T-cell (primary cell): Measurements from ENCODE around the gene ZNF605. TPM values are rescaled to one million over a fixed set of nuclear protein-coding genes. Genes with fewer than 3 reads are reported as not detected.
"Not testable (repeated sequence)": the region's sequence is repeated elsewhere in the genome, so short reads cannot be mapped to it uniquely, and the experiment has no call there.

Experiments
- ATAC-seq, 4 experiments: fragments of 200-7000 bp in 3 of 4; fragments of 150-1000 bp in 1 of 4; cut with Tn5 transposase; replicated peaks in 1 of 4; 1 replicate in 3 of 4; 2 replicates in 1 of 4; pipeline ENCODE4 v1.10.0; 2021; ENCODE audit warnings: moderate library complexity in 3 of 4, mild to moderate bottlenecking in 2 of 4, moderate number of reproducible peaks in 1 of 4
- CTCF ChIA-PET, 2 donors: fragments of 300-600 bp; sonication (Branson Sonifier 250); formaldehyde crosslinking; loops; one replicate each; lab custom pipeline; 2022; ENCODE audit warnings: antibody characterized with exemption in 2 of 2; lab: Charles Lee
- POLR2A ChIA-PET, 2 donors: fragments of 300-600 bp; sonication (Branson Sonifier 250); formaldehyde crosslinking; loops; one replicate each; lab custom pipeline; 2022; ENCODE audit warnings: antibody characterized with exemption in 2 of 2; lab: Charles Lee
- DNase-seq, 35 experiments: peaks; one replicate each; pipeline versions ENCODE4 v3.0.0 to v3.0.0-alpha.2; 2013 to 2023
- H3K27ac ChIP-seq: one replicate; pipeline ENCODE4 v1.5.1; 2013; ENCODE audit warnings: low read length
- H3K27me3 ChIP-seq, 2 experiments: replicated peaks in 1 of 2; 1 replicate in 1 of 2; 2 replicates in 1 of 2; pipeline versions ENCODE4 v1.6.1 to v1.7.0; 2013; ENCODE audit warnings: low read length in 1 of 2, mixed read lengths in 1 of 2; ENCODE audit not compliant: control insufficient read depth in 2 of 2, insufficient read depth in 2 of 2; ENCODE audit errors: extremely low read depth in 1 of 2
- H3K36me3 ChIP-seq, 2 donors: 1 replicate in 1 of 2; 2 replicates in 1 of 2; pipeline versions ENCODE4 v1.6.1 to v1.7.0; 2013; ENCODE audit warnings: low read length in 1 of 2; ENCODE audit not compliant: control insufficient read depth in 2 of 2, insufficient read depth in 1 of 2; ENCODE audit errors: extremely low read depth in 1 of 2
- H3K4me1 ChIP-seq, 2 experiments: 1 replicate in 1 of 2; 2 replicates in 1 of 2; pipeline versions ENCODE4 v1.6.1 to v1.7.0; 2013; ENCODE audit warnings: low read length in 2 of 2, mixed read lengths in 1 of 2; ENCODE audit not compliant: insufficient read depth in 2 of 2, control insufficient read depth in 1 of 2; ENCODE audit errors: extremely low read depth in 1 of 2
- H3K4me3 ChIP-seq, 2 donors: 1 replicate in 1 of 2; 2 replicates in 1 of 2; pipeline versions ENCODE4 v1.5.1 to v1.7.0; 2013; ENCODE audit warnings: mild to moderate bottlenecking in 2 of 2, low read length in 1 of 2, moderate library complexity in 1 of 2; ENCODE audit not compliant: control insufficient read depth in 1 of 2; ENCODE audit errors: extremely low read depth in 1 of 2
- H3K9me3 ChIP-seq: 2 replicates; pipeline ENCODE4 v1.7.0; 2013
- H3K27ac Mint-ChIP-seq, 2 donors: one replicate each; pipeline ENCODE4 v1.8.0; 2020 to 2021; ENCODE audit warnings: mild to moderate bottlenecking in 2 of 2, mixed read lengths in 2 of 2
- H3K27me3 Mint-ChIP-seq, 2 donors: one replicate each; pipeline ENCODE4 v1.8.0; 2021 to 2022; ENCODE audit warnings: mixed read lengths in 2 of 2
- H3K36me3 Mint-ChIP-seq: one replicate; pipeline ENCODE4 v1.8.0; 2021; ENCODE audit warnings: mixed read lengths
- H3K4me1 Mint-ChIP-seq, 3 donors: one replicate each; pipeline ENCODE4 v1.8.0; 2020 to 2022; ENCODE audit warnings: mixed read lengths in 3 of 3, mild to moderate bottlenecking in 1 of 3
- H3K4me3 Mint-ChIP-seq, 3 donors: one replicate each; pipeline ENCODE4 v1.8.0; 2020 to 2022; ENCODE audit warnings: mild to moderate bottlenecking in 3 of 3, mixed read lengths in 3 of 3, moderate library complexity in 3 of 3
- H3K9me3 Mint-ChIP-seq, 3 donors: one replicate each; pipeline ENCODE4 v1.8.0; 2020 to 2022; ENCODE audit warnings: mixed read lengths in 3 of 3
- WGBS: methylation state at CpG from one replicate; pipeline ENCODE4 v1.1.5; 2013; ENCODE audit warnings: missing lambda C conversion rate; ENCODE audit not compliant: insufficient coverage; 5-methylcytosine and 5-hydroxymethylcytosine counted together
- total RNA-seq, 35 experiments: library from RNA in 6 of 35; stranded (reverse) in 6 of 35; fragments of 120-200 nt in 1 of 35; gene quantifications; one replicate each; pipeline versions ENCODE4 v1.2.1 to v1.2.4 and lab custom pipeline; 2013 to 2026

ZNF605 gene
- total RNA-seq, 5 donors from 2014 or later (not counting 1 experiment from before 2014, with no cell fraction given): 5.1 to 13.1 (median 12.1) TPM

GRCh38 chr12:132921685-132922084, 34.4 kb downstream of the ZNF605 start:
- H3K4me1 ChIP-seq: no peaks in the 10 kb centered on the region
- WGBS: 87% methylated on average over 9 of the region's 9 CpGs
- H3K9me3 ChIP-seq: peaks cover 35% of the 10 kb centered on the region
- H3K27ac Mint-ChIP-seq: no peak overlapping the region
- H3K27me3 Mint-ChIP-seq: no peaks in the 10 kb centered on the region
- CTCF ChIA-PET: no interaction called here
- H3K27ac ChIP-seq: no peak overlapping the region
- H3K27me3 ChIP-seq: no peaks in the 10 kb centered on the region
- H3K36me3 Mint-ChIP-seq: peaks cover 54% of the 10 kb centered on the region
- H3K36me3 ChIP-seq: no peaks in the 10 kb centered on the region
- POLR2A ChIA-PET: no interaction called here
- H3K4me1 Mint-ChIP-seq: no peaks in the 10 kb centered on the region
- no peak overlapping the region for H3K4me3 Mint-ChIP-seq
- no peak overlapping the region for H3K4me3 ChIP-seq
- peaks cover 23 to 62% (median 60%) of the 10 kb centered on the region in 3 donors for H3K9me3 Mint-ChIP-seq
- DNase-seq: no peak
- ATAC-seq: no peak

GRCh38 chr12:132918680-132919079, 37.4 kb downstream of the ZNF605 start:
- Mint-ChIP-seq H3K27ac (no peak overlapping the region), H3K4me3 (no peak overlapping the region), H3K4me1 (no peaks in the 10 kb centered on the region), H3K9me3 (peaks cover 11 to 54% (median 49%) of the 10 kb centered on the region in 3 donors), H3K36me3 (peaks cover 41% of the 10 kb centered on the region), H3K27me3 (no peaks in the 10 kb centered on the region)
- Histone ChIP-seq H3K9me3 (peaks cover 11% of the 10 kb centered on the region), H3K4me3 (no peak overlapping the region), H3K27me3 (no peaks in the 10 kb centered on the region), H3K36me3 (no peaks in the 10 kb centered on the region), H3K27ac (no peak overlapping the region), H3K4me1 (no peaks in the 10 kb centered on the region)
- CTCF ChIA-PET: no interaction called here
- POLR2A ChIA-PET: interaction anchor here in 1 of 2 donors (0.5 kb wide), 1 partner anchor 68 kb away, joined by 3 read pairs; no protein-coding TSS in a partner anchor
- ATAC-seq (no peak), DNase-seq (no peak)
- WGBS: 98% methylated on average over 4 of the region's 6 CpGs

GRCh38 chr12:132909030-132909368, 47.1 kb downstream of the ZNF605 start:
- Histone ChIP-seq H3K4me3 (peak overlapping the region; percentile 77 to 96), H3K36me3 (no peaks in the 10 kb centered on the region), H3K27me3 (peaks cover 0 to 9% of the 10 kb centered on the region in 2 experiments), H3K27ac (peak overlapping the region; percentile 97), H3K4me1 (peaks cover 13 to 31% of the 10 kb centered on the region in 2 experiments), H3K9me3 (no peaks in the 10 kb centered on the region)
- Mint-ChIP-seq H3K36me3 (peaks cover 12% of the 10 kb centered on the region), H3K27me3 (no peaks in the 10 kb centered on the region), H3K4me3 (peak overlapping the region; percentile 82 to 95 (median 91)), H3K4me1 (peaks cover 17 to 24% (median 22%) of the 10 kb centered on the region in 3 donors), H3K27ac (peak overlapping the region; percentile 94 to 97), H3K9me3 (peaks cover 4 to 19% (median 14%) of the 10 kb centered on the region in 3 donors)
- peak in 2 of 35 experiments; percentile 55 to 65 for DNase-seq
- WGBS: 10% methylated on average over 13 of the region's 22 CpGs
- ATAC-seq: no peak
- ChIA-PET CTCF (interaction anchor here in 1 of 2 donors (0.7 kb wide), 1 partner anchor 137 kb away, joined by 3 read pairs; no protein-coding TSS in a partner anchor), POLR2A (interaction anchor here (1.0 to 1.5 kb wide), 2 partner anchors 21 to 81 kb away, joined by 3 to 4 read pairs; partner anchors contain the start of genes CHFR (in 1 of the 2) and GOLGA3 (in 1 of the 2))

GRCh38 chr12:132908145-132909029, 47.7 kb downstream of the ZNF605 start:
- 1% methylated on average over 85 of the region's 85 CpGs for WGBS
- no peaks in the 10 kb centered on the region for H3K27me3 Mint-ChIP-seq
- ChIA-PET POLR2A (interaction anchor here (1.0 to 1.5 kb wide), 2 partner anchors 21 to 80 kb away, joined by 3 to 4 read pairs; partner anchors contain the start of genes CHFR (in 1 of the 2) and GOLGA3 (in 1 of the 2)), CTCF (interaction anchor here (0.7 to 1.0 kb wide), 2 partner anchors 21 to 136 kb away, joined by 3 to 4 read pairs; partner anchors contain the start of gene CHFR (in 1 of the 2))
- H3K4me3 ChIP-seq: peak overlapping the region; percentile 77 to 96
- H3K36me3 ChIP-seq: no peaks in the 10 kb centered on the region
- peak; percentile 92 to 95 (median 94) for ATAC-seq
- peaks cover 0 to 9% of the 10 kb centered on the region in 2 experiments for H3K27me3 ChIP-seq
- peaks cover 19 to 24% (median 22%) of the 10 kb centered on the region in 3 donors for H3K4me1 Mint-ChIP-seq
- H3K9me3 Mint-ChIP-seq: peaks cover 4 to 13% (median 7%) of the 10 kb centered on the region in 3 donors
- H3K4me3 Mint-ChIP-seq: peak overlapping the region; percentile 82 to 95 (median 91)
- H3K36me3 Mint-ChIP-seq: peaks cover 7% of the 10 kb centered on the region
- peak; percentile 89 to 99 (median 94) for DNase-seq
- H3K27ac ChIP-seq: peak overlapping the region; percentile 97
- peaks cover 13 to 31% of the 10 kb centered on the region in 2 experiments for H3K4me1 ChIP-seq
- peak overlapping the region; percentile 94 to 97 for H3K27ac Mint-ChIP-seq
- H3K9me3 ChIP-seq: no peaks in the 10 kb centered on the region

GRCh38 chr12:132907789-132908144, 48.3 kb downstream of the ZNF605 start:
- not testable (repeated sequence) for H3K9me3 ChIP-seq, ATAC-seq, H3K36me3 ChIP-seq, H3K27me3 Mint-ChIP-seq, H3K27me3 ChIP-seq, H3K36me3 Mint-ChIP-seq, DNase-seq
- peaks cover 13 to 31% of the 10 kb centered on the region in 2 experiments for H3K4me1 ChIP-seq
- H3K27ac Mint-ChIP-seq: peak overlapping the region; percentile 79 to 97
- POLR2A ChIA-PET: interaction anchor here in 1 of 2 donors (1.5 kb wide), 1 partner anchor 20 kb away, joined by 4 read pairs; the partner anchor contains the start of gene CHFR
- H3K4me3 ChIP-seq: peak overlapping the region; percentile 77 to 96
- H3K4me1 Mint-ChIP-seq: peaks cover 19 to 24% (median 22%) of the 10 kb centered on the region in 3 donors
- peak overlapping the region; percentile 82 to 95 (median 91) for H3K4me3 Mint-ChIP-seq
- peaks cover 4 to 12% (median 6%) of the 10 kb centered on the region in 3 donors for H3K9me3 Mint-ChIP-seq
- WGBS: 4% methylated on average over 14 of the region's 23 CpGs
- CTCF ChIA-PET: interaction anchor here in 1 of 2 donors (1.0 kb wide), 2 partner anchors 20 to 158 kb away, joined by 3 to 4 read pairs; partner anchors contain the start of gene CHFR
- H3K27ac ChIP-seq: peak overlapping the region; percentile 79

- Histone ChIP-seq H3K27ac (no peak overlapping the region), H3K9me3 (no peaks in the 10 kb centered on the region), H3K36me3 (no peaks in the 10 kb centered on the region), H3K4me1 (peaks cover 13 to 31% of the 10 kb centered on the region in 2 experiments), H3K4me3 (no peak overlapping the region), H3K27me3 (peaks cover 0 to 9% of the 10 kb centered on the region in 2 experiments)
- no peaks in the 10 kb centered on the region for H3K27me3 Mint-ChIP-seq
- peak overlapping the region; percentile 20 to 56 (median 46) for H3K4me3 Mint-ChIP-seq
- POLR2A ChIA-PET: no interaction called here
- 81% methylated on average over 12 of the region's 16 CpGs for WGBS
- ATAC-seq: no peak
- CTCF ChIA-PET: interaction anchor here in 1 of 2 donors (1.0 kb wide), 2 partner anchors 20 to 158 kb away, joined by 3 to 4 read pairs; partner anchors contain the start of gene CHFR
- peak overlapping the region; percentile 16 to 57 for H3K27ac Mint-ChIP-seq
- H3K36me3 Mint-ChIP-seq: peaks cover 4% of the 10 kb centered on the region
- peaks cover 19 to 24% (median 22%) of the 10 kb centered on the region in 3 donors for H3K4me1 Mint-ChIP-seq
- no peak for DNase-seq
- H3K9me3 Mint-ChIP-seq: peaks cover 4 to 10% (median 4%) of the 10 kb centered on the region in 3 donors
Observed at GRCh38 chr12:132907216-132907615, 48.9 kb downstream of the ZNF605 start.
